Suppressor macrophage (primary cell): ENCODE measurements around the gene RAP1GAP2.
"Not testable (repeated sequence)": the region's sequence is repeated elsewhere in the genome, so short reads cannot be mapped to it uniquely, and the experiment has no call there.

Source experiments
- DNase-seq, 4 experiments: peaks; one replicate each; pipeline ENCODE4 v3.0.0-alpha.2; 2020 to 2022
- total RNA-seq, 17 experiments: gene quantifications; one replicate each; lab custom pipeline; 2026; ENCODE audit warnings: mixed read lengths in 6 of 17, inconsistent platforms in 3 of 17; lab: John Stamatoyannopoulos, UW

The RAP1GAP2 gene
- total RNA-seq, result 7.2 to 49.5 (median 22.5) reads per million in 17 experiments

DNA sequence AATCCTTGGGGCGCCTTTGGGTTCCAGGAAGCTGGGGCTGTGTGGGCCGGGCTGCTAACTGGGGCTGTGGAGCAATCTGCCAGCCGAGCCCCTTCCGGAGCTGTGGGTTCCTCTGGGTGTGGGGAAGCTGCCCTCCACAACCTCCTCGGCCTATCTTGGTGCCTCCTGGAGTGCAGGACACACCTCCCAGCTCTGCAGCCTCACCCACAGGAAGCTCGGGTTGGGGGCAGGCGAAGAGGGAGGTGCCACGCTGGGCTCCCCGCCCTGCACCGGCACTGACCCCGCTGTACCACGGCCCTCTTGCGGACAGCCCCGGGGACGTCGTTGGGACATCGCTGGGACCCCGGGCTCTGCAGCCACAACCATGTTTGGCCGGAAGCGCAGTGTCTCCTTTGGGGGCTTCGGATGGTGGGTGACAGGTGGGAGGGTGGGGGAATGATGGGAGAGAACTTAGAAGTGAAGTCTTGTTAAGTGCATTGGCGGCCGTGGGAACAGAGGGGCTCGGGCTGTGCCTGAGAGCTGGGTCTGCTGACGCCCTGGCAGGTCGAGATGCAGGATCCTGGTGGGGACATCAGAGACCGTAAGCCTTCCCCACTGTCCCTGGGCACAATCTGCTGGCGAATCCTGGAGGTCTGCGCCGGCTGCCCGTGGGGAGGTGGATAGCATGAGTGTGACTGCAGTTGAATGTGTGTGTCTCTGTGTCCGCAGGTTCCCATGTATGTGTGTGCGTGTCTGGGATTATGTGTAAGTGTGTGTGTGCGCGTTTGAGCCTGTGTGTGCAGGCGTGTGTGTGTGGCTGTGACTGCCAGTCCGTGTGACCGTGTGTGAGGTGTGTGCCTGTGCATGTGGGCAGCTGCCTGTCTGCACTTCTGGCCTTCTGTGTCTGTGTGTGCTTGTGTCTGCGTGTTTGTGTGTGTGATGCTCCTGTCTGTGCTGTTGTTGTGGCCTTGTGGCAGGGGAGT is at the start of gene RAP1GAP2:
Gene RAP1GAP2, plus strand, starts transcription at position 275 of the 962 bp plus-strand sequence. Its CDS starts 90 bp downstream, at position 365.
- DNase-seq, result peak; percentile 93 to 98 (median 97)

DNA sequence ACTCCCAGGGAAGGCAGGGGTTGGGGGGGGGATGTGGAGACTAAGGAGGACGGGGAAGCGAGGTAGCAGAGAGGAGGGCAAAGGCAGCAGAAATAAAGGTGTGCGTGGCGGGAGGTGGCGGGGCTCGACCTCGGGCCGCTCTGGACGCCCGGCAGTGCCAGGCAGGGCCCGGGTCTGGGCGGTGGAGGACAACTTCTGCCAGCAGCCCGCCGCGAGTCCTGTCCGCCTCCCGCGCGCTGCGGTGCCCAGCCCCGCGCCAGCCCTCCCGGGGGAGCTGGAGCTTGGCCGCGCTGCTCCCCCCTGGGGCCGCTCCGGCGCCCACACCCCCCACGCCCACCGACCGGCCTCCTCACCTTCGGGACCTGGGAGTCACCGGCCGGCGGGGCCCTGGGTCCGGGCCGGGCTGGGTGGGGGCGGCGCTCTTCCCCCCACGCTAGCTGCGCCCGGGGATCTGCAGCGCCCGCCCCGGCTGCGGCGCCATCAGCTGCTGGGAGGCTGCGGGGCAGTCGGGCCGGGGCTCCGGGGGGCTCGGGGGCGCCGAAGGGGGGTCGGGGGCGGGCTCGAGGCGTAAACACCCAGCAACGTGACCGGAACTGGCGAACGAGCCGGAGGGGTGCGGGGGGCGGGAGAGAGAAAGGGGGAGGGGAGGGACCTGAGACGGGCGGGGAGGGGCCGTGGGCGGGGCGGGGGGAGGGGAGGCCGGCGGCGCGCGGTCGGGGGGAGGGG is 47.0 kb upstream of the RAP1GAP2 start, which contains the start of gene CCDC92B:
Gene CCDC92B, minus strand, starts transcription at position 595 of the 726 bp plus-strand sequence. CDS start 14,507 bp downstream, outside the sequence.
- DNase-seq, result no peak

DNA sequence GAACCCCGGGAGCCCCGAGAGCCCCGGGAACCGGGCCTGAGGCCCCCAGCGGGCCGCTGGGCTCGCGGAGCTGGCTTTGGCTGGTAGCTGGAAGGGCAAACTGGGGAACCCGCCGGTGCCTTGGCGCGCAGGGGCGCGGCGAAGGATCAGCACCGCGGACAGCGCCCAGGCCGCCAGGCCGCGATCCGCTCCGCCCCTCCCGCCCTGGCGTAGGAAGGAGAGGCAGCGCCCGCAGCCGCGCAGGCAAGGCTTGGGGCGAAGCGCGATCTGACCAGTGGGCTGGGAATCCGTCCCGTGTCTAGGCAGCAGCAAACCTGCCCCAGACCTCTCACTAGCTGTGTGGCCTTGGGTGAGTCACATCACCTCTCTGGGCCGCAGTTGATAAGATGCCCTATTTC is 46.5 kb upstream of the RAP1GAP2 start:
- peak; percentile 86 to 95 (median 93) for DNase-seq

DNA sequence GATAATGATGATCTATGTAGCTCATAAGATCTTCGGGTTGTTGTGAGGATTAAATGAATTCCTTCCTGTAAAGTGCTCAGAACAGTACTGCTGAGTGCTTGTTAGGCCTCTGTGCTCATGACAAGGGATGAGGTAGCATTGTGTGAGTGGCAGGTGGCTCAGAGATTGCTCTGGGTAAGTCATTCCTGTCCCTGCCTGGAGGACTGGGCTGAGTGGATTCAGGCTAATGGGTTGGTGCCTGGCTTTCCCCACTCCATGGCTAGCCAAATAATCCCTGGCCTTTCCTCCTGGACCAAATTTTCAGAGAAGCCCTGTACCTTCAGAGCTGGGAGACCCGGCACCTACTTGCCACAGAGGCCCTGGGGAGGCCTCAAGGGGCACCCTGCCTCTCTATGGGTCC is 45.5 kb upstream of the RAP1GAP2 start:
- DNase-seq, result no peak

DNA sequence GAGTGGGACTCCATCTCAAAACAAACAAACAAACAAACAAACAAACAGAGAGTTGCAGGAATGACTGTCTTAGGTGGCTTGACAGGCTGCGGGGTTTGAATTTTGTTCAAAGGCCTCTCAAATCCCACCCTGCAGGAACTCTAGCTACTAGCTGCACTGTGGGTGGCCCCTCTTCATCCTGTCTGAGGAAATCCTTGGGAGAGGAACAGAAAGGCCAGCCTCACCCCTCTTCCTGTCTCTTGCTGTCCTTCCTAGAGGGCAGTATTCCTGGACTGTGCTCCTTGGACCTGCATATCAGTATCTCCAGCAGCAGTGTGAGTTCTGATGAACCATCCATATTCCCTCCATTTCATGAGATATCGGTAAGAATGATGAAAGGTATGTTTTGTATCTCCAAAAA is 44.7 kb upstream of the RAP1GAP2 start:
- DNase-seq, result no peak

DNA sequence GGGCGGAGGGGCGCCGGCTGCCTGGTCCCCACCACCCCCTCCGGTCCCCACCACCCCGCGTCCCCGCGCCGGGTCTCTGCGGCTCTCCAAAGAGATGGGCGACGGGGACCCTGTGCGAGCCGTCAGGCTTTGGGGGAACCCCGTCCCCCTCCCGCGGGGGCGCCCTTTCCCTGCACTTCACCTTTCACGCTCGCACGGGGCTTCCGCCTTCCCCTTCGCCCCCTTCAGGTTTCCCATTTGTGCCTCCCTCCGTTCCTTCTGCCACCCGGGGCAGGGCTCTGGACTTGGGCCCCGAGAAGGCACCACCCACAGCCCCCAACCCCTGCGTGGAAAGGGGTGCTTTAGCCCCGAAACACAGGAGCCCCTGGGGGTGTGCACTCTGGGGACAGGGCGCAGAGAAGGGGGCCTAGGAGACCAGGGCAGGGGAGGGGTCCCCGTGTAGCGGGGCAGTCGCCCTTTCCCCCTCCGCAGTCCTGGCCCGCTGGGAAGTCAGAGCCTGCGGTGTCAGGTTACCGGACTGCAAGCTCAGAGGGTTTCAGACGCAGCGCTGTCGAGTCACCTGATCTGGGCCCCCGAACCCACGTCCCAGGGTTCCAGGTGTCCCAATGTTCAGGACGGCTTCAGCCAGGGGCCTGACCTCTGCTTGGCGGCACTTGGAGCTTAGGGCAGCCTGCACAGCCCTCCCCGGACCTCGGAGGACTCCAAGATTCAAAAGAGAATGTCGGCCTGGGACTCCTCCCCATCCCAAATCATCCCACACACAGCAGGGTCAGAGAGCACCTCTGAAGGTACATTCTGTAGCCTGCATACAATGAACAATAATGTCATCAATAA is 40.1 kb upstream of the RAP1GAP2 start:
- no peak for DNase-seq

DNA sequence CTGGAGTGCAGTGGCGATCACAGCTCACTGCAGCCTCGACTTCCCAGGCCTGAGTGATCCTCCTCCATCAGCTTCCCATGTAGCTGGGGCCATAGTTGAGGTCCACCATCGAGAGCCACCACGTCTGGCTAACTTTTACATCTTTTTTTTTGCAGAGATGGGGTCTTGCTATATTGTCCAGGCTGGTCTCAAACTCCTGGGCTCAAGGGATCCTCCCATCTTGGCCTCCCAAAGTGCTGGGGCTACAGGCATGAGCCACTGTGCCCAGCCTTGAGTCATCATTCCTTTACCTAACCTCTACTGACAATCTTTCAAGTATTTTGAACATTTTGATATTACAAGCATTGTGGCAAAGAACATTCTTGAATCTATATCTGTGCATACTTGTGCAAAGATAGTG is 37.4 kb upstream of the RAP1GAP2 start:
- no peak for DNase-seq

DNA sequence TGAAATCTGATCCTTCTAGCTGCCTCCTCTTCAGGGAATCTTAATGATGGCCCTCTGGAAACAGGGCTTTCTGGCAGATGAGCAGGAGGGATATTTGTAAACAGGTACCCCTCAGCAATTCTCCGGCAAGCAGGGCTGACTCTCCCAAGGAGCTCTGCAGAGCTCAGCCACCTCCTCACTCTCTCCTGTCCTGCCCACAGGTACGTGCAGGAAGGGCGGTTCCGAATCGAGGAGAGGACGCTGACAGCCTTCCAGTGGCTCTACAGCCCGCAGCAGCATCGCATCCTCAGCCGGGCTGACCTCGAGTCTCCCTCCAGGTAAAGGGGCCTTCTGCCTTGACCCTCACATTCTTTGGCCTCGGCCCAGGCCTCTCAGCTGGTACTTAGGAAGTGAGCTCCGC is 26.1 kb upstream of the RAP1GAP2 start:
- DNase-seq, result no peak

DNA sequence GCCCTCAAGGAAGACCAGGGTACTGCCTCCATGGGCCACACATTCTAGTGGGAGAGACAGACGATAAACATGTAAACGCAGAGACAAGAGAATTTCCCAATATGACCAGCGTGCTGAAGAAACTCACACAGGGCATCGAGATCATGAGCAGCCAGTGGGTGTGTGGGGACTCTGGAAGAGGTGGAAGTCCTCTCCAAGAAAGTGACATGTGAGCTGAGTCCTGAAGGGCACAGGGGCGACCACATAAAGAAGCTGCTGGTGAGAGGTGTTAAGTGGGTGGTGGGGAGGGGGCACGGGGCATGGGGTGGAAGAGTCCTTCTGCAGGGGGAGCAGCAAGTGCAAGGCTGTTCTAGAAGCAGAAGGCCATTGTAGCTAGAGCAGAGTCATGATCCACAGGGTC is 21.0 kb upstream of the RAP1GAP2 start:
- DNase-seq, result peak; percentile 59 to 77 (median 76)

DNA sequence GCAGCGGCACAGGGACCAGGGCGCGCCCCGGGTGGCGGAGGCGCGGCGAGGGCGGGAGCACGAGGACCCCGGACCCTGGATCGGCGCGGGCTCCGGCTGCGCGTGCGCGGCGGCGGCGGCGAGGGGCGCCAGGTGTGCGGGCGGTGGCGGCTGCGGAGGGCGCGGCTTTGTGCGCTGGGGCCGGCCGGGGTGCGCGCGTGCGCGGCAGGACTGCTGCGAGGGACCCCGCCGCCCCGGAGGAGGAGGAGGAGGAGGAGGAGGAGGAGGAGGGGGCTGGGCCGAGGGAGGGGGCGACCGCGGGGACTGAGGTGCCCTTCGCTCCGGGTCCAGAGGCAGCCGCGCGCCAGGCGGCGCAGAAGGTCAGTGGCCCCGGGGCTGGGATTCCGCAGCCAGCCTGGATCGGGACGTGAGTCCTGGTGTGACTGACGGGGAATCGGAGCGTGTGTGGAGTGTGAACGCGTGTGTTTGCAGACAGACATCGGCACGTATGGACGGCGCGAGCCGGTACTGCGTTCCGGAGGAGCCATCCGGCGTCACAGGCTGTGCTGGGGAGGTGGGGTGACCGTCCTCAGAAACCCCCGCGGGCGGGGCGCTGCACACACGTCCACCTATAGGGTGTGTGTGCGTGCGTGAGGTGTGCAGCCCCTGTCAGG is 19.5 kb upstream of the RAP1GAP2 start:
- DNase-seq, result peak in 1 of 4 experiments; percentile 44

DNA sequence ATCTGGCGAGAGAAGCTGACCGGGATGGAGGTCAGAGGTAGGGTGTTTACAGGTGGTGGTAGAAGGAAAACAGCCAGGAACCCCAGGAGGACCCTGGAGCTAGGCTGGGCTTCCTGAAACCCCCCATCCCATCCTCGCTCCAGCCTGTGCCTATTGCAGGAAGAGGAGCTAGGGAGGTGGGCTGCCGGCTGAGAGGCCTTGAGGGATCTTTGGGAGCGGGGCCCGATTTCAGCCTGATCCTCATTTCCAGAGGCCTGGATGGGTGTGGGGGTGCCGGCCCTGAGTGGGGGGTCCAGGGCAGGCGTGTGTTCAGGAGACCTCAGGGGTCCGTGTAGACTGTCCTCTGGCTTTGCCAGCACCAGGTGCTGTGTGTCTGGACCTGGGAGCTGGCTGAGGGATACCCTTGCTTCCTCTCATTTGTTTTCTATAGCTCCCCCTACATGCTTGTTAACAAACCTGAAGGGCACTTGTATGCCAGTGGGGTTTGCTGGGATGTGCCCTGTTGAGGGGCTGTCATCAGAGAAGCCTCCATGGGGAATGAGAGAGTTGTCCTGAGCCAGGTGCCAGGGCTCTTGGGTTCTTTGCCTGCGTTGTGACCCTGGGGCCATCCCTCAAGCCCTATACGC is 18.9 kb upstream of the RAP1GAP2 start:
- DNase-seq, result no peak

DNA sequence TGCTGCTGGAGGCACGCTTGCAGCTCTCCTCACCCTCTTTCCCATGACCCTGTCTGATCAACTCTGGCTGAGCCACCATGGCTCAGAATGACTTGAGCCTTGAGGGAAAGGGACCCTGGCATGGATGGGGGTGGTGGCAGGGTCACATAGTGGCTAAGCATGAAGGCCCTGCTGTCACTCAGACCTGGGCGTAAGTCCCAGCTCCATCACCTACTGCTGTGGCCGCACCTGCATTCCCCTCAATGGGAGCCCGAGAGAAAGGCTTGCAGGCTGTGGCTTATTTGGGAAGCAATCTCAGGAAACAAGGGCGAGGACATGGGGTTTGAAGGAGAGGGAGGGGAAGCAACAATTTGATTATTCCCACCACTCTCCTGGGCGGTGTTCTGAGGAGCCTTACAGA is 17.7 kb upstream of the RAP1GAP2 start:
- no peak for DNase-seq

DNA sequence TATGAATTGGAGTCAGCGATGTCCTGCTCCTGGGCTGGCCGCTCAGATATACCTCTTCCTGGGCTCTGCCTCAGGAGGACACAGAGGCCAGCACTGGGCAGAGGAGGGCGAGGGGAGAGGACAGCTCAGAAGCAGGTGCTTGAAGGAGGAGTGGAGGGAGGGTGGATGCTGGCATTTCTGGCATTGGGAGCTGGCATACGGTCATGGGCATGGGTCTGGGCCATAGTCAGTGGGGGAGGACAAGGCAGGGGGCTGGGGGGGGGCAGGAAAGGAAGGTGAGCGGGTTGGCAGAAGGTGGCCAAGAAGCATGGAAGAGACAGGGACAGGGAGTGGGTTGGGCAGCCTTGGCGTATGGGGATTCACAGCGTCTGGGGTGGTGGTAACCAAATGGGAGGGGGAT is 16.7 kb upstream of the RAP1GAP2 start:
- DNase-seq, result no peak

DNA sequence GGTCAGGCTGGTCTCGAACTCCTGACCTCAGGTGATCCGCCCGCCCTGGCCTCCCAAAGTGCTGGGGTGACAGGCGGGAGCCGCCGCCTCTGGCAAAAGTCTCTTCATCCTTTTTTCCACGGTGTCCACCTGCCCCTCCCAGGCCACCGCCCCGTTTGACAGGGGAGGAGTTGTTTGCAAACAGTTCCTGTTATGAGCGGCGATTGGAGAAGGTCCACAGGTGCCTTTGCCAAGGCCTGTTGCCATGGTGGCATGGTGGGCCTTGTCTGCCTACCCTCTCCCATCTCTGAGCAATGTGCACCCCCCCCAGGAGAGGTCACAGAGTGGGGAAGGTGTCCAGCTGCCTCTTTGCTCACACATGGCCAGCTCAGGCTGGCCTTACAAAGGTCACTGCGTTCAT is 16.0 kb upstream of the RAP1GAP2 start:
- DNase-seq, result no peak

DNA sequence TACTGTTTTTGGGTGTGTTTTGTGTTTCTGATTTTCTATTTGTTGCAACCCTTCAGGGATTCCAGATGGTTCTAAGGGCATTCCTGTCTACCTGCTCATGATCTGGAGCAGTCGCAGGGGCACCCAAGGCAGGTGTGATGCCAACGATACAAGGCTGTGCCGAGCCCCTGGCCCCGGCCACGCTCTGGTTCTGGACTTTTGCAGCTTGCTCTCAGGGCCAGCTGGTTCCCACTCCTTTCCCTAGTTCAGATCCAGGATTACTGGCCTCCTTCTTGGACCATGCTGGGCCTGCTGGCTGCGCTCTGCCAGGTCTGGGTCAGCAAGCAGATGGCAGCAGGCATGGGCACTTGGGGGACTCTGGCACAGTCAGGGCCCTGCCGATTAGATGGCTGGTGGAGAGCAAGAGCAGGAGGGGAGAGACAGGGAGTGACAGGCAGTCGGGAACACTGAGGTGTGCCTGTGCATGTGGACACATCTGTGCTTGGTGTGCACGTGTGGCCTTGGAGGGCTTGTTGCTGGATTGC is 15.2 kb upstream of the RAP1GAP2 start:
- no peak for DNase-seq

DNA sequence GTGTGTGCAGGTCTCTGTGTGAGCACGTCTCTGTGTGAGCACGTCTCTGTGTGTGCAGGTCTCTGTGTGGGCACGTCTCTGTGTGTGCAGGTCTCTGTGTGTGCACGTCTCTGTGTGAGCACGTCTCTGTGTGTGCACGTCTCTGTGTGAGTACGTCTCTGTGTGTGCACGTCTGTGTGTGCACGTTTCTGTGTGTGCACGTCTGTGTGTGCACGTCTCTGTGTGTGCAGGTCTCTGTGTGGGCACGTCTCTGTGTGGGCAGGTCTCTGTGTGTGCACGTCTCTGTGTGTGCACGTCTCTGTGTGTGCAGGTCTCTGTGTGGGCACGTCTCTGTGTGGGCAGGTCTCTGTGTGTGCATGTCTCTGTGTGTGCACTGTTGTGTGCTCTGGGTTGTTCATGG is 14.6 kb upstream of the RAP1GAP2 start:
- not testable (repeated sequence) for DNase-seq

DNA sequence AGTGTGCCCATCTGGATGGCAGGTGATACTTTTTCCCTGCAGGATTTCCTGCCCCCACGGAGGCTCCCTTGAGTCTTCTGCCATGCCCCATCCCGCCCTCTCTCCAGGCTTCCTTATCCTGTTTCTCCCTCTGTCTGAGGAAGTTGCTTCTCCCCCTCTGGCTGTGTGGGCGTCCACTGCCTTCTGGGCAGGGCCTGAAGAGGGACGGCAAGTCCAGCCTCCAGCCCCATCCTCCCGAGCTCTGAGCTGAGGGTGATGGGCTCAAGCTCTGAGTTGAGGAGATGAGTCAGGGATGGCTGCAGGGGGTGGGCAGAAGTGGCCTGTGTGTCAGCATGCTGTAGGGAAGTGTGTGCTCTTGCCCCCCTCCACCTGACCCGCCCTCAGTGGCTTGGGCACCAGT is 14.2 kb upstream of the RAP1GAP2 start:
- peak; percentile 87 to 95 (median 94) for DNase-seq

DNA sequence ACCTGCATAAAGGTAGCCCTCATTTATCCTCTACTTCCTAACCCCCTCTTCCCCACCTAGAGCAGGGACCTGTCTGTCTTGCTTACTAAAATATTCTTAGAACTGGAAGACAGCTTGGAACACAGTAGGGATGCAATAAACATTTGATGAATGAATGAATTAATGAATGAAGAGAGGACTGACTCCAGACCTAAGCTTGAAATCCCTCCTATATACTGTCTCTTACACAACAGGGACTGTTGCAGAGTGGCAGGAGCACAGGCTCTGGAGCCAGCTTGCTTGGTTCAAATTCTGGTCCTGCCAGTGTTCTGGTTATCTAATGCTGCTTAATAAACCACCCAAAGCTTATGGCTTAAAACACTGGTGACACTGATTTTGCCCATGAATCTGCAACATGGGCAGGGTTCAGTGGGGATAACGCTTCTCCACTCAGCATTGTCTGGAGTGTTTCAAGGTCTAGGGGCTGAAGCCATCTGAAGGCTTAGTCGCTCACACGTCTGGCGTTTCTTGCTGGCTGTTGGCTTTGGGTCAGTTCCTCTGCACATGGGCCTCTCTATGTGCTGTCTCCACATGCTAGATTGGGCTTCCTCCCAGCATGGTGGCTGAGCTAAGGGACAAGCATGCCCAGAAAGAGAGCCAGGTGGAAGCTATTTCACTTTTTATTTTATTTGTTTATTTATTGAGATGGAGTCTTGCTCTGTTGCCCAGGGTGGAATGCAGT is 12.8 kb upstream of the RAP1GAP2 start:
- DNase-seq, result no peak

DNA sequence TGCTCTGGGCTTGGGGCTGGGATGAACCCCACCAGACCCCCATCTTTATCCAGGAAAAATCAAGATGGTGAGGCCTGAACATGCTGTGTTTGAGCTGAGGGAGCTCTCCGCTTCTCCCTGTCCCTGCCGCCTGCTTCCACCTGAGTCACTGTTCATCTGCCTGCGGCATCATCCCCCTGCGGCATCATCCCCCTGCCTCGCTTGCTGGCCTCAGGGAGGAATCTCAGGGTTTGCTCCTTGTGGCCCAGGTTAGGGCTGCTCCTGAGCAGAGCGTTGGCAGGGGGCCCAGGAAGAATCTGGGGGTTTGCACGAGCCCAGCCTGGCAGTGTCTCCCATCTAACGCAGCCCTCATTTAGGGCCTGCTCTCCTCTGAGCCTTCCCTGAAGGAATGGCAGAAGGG is 11.4 kb upstream of the RAP1GAP2 start:
- no peak for DNase-seq

DNA sequence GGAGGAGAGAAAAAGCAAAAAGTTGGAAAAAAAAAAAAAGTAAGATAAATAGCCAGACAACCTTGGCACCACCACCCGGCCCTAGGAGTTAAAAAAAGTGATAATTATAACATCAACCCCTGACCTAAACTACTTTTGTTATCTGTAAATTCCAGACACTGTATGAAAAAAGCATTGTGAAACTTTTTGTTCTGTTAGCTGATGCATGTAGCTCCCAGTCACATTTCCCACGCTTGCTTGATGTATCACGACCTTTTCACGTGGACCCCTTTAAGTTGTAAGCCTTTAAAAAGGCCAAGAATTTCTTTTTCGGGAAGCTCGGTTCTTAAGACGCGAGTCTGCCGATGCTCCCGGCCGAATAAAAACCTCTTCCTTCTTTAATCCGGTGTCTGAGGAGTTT is 10.9 kb upstream of the RAP1GAP2 start:
- not testable (repeated sequence) for DNase-seq
